ENCODE data around the gene NCKAP5. TPM values are rescaled to one million over a fixed set of nuclear protein-coding genes. Genes with fewer than 3 reads are reported as not detected.
"Not testable (repeated sequence)": the region's sequence is repeated elsewhere in the genome, so short reads cannot be mapped to it uniquely, and the experiment has no call there.

NCKAP5 gene
- total RNA-seq, 2 donors from 2014 or later = not detected

GRCh38 chr2:132824716-132825115 lies 743.5 kb downstream of the NCKAP5 start:
- no peaks in the 10 kb centered on the region for H3K9me3 ChIP-seq (ENCODE audit: control insufficient read depth, low read length, poor library complexity, severe bottlenecking)
- no peak for DNase-seq
- Mint-ChIP-seq H3K4me1 (no peaks in the 10 kb centered on the region), H3K27me3 (no peaks in the 10 kb centered on the region), H3K27ac (no peak overlapping the region), H3K36me3 (ENCODE audit: low read depth) (no peaks in the 10 kb centered on the region), H3K4me3 (no peak overlapping the region)
- ATAC-seq = no peak

DNA sequence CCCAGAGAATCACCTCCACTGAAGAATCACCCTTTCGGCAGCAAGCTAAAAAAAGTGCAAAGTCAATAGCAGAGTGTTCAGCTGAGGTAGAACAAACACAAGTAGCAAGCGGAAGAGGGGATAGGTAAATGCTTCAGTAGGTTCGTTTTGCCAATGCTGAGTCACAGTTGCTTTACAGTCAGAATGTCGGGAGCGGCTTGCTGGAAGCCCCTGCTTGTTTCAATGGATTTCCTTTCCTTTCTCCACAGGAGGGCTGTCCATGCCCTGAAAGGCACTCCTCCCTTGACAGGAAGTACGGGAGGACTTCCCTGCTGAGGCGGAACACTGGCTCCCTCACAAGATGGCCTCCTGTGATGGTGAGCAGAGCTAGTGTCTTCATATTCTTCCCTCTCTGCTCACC lies 752.0 kb downstream of the NCKAP5 start:
- Mint-ChIP-seq H3K4me1 (no peaks in the 10 kb centered on the region), H3K27me3 (no peaks in the 10 kb centered on the region), H3K27ac (no peak overlapping the region), H3K4me3 (no peak overlapping the region), H3K36me3 (ENCODE audit: low read depth) (no peaks in the 10 kb centered on the region)
- ATAC-seq (no peak), DNase-seq (no peak)
- no peaks in the 10 kb centered on the region for H3K9me3 ChIP-seq (ENCODE audit: control insufficient read depth, low read length, poor library complexity, severe bottlenecking)

DNA sequence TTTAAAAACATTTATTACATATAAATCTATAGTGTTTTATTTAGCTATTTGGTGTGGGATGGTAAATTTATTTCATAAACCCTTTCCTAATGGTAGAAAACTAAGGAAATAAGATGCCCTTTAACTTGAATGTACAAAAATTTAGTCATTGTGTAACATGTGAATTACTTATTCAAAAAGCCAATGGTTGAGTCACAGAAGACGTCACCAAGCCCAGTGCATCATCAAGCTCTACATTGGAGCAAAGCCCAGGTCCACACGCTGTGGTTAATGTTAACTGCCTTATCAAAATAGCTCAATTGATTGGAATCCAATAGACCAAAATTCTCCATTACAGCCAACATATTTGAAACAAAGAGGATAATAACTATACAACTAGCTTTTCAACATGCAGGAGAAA lies 752.7 kb downstream of the NCKAP5 start:
- H3K4me1 Mint-ChIP-seq = no peaks in the 10 kb centered on the region
- no peaks in the 10 kb centered on the region for H3K27me3 Mint-ChIP-seq
- H3K27ac Mint-ChIP-seq = no peak overlapping the region
- H3K9me3 ChIP-seq (ENCODE audit: control insufficient read depth, low read length, poor library complexity, severe bottlenecking) = no peaks in the 10 kb centered on the region
- no peak overlapping the region for H3K4me3 Mint-ChIP-seq
- DNase-seq (no peak), ATAC-seq (no peak)
- no peaks in the 10 kb centered on the region for H3K36me3 Mint-ChIP-seq (ENCODE audit: low read depth)

- no peaks in the 10 kb centered on the region for H3K9me3 ChIP-seq (ENCODE audit: control insufficient read depth, low read length, poor library complexity, severe bottlenecking)
- no peak for ATAC-seq
- Mint-ChIP-seq H3K4me3 (no peak overlapping the region), H3K4me1 (no peaks in the 10 kb centered on the region), H3K27ac (no peak overlapping the region), H3K36me3 (ENCODE audit: low read depth) (no peaks in the 10 kb centered on the region), H3K27me3 (no peaks in the 10 kb centered on the region)
- no peak for DNase-seq
Measured at GRCh38 chr2:132814651-132815050, 753.6 kb downstream of the NCKAP5 start.

DNA sequence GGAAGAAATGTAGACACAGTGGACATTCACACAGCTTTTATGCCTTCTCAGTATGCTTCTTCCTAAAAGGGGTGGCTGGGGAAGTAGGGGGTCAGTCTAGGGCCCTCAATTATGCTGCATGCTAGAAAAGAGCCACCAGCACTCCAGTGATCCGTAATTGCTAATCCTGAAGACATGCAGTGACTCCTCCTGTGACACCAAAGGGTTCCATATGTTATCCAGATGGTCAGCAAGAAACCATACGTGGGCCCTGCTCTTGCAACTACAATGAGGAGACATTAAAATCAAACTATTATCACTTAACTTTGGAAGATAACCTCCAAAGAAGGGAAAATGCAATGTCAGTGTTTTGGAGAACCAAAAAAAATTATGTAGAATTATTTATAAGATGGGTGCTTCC lies 754.8 kb downstream of the NCKAP5 start:
- no peaks in the 10 kb centered on the region for H3K27me3 Mint-ChIP-seq
- no peak for DNase-seq
- no peak overlapping the region for H3K27ac Mint-ChIP-seq

DNA sequence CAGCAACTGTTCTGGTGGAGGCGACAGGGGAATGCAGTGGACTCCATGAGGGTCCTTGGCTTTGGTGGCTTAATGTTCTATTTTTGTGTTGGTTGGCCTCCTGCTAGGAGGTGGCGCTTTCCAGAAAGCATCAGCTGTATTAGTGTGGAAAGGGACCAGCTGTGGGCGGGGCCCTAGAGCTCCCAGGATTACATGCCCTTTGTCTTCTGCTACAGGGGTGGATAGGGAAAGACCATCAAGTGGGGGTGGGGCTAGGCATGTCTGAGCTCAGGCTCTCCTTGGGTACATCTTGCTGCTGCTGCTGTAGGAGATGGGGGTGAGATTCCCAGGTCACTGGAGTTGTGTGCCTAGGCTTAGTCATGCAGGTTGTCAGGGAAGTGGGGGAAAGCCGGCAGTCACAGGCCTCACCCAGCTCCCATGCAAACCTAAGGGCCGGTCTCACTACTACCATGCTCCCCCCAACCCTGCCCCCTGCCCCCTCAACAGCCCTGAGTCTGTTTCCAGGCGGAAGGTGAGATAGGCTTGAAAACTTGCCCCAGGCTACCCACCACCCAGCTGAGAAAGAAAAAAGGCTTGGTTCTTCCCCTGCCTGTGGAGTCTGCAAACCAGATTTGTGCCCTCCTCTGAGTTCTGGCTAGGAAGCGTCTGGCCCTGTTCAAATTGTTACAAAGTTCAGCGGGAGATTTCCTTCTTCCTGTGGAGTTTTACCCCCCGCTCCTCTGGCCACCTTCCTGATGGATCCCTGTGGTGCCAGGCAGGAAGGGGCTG lies 756.9 kb downstream of the NCKAP5 start:
- Mint-ChIP-seq H3K27ac (no peak overlapping the region), H3K36me3 (ENCODE audit: low read depth) (no peaks in the 10 kb centered on the region), H3K4me3 (no peak overlapping the region), H3K27me3 (no peaks in the 10 kb centered on the region), H3K4me1 (no peaks in the 10 kb centered on the region)
- H3K9me3 ChIP-seq (ENCODE audit: control insufficient read depth, low read length, poor library complexity, severe bottlenecking) = no peaks in the 10 kb centered on the region
- ATAC-seq = no peak
- DNase-seq = no peak

More for the DNA sequence above, 754.8 kb downstream of the NCKAP5 start:
- no peaks in the 10 kb centered on the region for H3K36me3 Mint-ChIP-seq (ENCODE audit: low read depth)
- H3K4me1 Mint-ChIP-seq = no peaks in the 10 kb centered on the region
- no peaks in the 10 kb centered on the region for H3K9me3 ChIP-seq (ENCODE audit: control insufficient read depth, low read length, poor library complexity, severe bottlenecking)
- ATAC-seq = no peak
- H3K4me3 Mint-ChIP-seq = no peak overlapping the region

DNA sequence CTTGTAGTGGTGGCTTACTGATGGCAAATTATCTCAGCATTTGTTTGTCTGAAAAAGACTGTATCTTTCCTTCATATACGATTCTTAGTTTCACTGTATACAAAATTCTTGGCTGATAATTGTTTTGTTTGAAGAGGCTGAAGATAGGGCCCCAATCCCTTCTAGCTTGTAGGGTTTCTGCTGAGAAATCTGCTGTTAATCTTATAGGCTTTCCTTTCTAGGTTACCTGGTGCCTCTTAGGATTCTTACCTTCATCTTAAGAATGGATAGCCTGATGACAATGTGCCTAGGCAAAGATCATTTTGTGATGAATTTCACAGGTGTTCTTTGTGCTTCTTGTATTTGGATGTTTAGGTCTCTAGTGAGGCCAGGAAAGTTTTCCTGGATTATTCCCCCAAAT lies 758.3 kb downstream of the NCKAP5 start:
- H3K4me1 Mint-ChIP-seq; H3K27me3 Mint-ChIP-seq; ATAC-seq; DNase-seq; H3K27ac Mint-ChIP-seq; H3K4me3 Mint-ChIP-seq; H3K36me3 Mint-ChIP-seq (ENCODE audit: low read depth); H3K9me3 ChIP-seq (ENCODE audit: control insufficient read depth, low read length, poor library complexity, severe bottlenecking): not testable (repeated sequence)

GRCh38 chr2:132804051-132804450 lies 764.2 kb downstream of the NCKAP5 start:
- Mint-ChIP-seq H3K4me1 (no peaks in the 10 kb centered on the region), H3K4me3 (no peak overlapping the region)
- ATAC-seq = no peak

DNA sequence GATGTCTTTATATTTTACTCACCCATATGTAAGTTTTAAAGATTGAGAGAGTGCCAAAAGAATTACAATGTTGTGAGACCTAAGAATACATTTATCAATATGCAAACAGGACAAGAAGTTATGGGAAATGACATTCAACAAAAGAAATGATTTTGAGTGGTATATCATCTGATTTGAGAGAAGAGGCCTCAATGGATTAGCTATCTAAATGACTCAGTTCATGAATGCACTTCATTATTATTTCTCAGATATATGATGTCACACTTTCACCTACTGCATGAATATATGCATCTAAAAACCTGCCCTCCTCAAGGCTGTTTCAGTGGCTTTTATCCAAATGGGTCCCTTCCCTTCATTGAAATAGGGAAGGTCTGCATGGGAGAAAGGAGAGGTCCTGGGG lies 769.9 kb downstream of the NCKAP5 start:
- Mint-ChIP-seq H3K27ac (no peak overlapping the region), H3K27me3 (no peaks in the 10 kb centered on the region), H3K4me1 (no peaks in the 10 kb centered on the region), H3K36me3 (ENCODE audit: low read depth) (no peaks in the 10 kb centered on the region), H3K4me3 (no peak overlapping the region)
- DNase-seq = no peak
- no peak for ATAC-seq
- H3K9me3 ChIP-seq (ENCODE audit: control insufficient read depth, low read length, poor library complexity, severe bottlenecking) = no peaks in the 10 kb centered on the region

More at GRCh38 chr2:132804051-132804450, 764.2 kb downstream of the NCKAP5 start:
- H3K9me3 ChIP-seq (ENCODE audit: control insufficient read depth, low read length, poor library complexity, severe bottlenecking) = no peaks in the 10 kb centered on the region
- no peak for DNase-seq
- Mint-ChIP-seq H3K36me3 (ENCODE audit: low read depth) (no peaks in the 10 kb centered on the region), H3K27ac (no peak overlapping the region), H3K27me3 (no peaks in the 10 kb centered on the region)

DNA sequence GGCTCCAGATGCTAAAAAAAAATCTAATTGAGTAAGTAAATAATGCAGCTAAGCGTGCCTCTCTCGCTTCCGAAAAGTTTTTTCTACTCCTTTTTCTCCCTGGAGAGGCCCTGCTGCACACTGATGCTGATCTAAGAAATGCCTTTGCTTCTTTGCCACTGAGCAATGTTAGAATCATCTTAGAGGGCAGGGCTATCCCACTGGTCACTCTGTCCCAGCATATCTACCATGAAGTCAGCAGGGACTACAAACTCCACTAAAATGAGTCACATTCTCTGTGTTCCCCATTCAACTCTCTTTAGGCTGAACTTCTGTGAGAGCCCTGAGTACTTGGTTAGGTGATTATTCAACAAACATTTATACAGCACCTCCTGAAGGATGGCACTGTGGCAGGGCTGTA lies 770.7 kb downstream of the NCKAP5 start:
- H3K27ac Mint-ChIP-seq = no peak overlapping the region
- H3K27me3 Mint-ChIP-seq = no peaks in the 10 kb centered on the region
- ATAC-seq (no peak), DNase-seq (no peak)
- no peak overlapping the region for H3K4me3 Mint-ChIP-seq
- no peaks in the 10 kb centered on the region for H3K36me3 Mint-ChIP-seq (ENCODE audit: low read depth)
- H3K9me3 ChIP-seq (ENCODE audit: control insufficient read depth, low read length, poor library complexity, severe bottlenecking) = no peaks in the 10 kb centered on the region
- no peaks in the 10 kb centered on the region for H3K4me1 Mint-ChIP-seq

DNA sequence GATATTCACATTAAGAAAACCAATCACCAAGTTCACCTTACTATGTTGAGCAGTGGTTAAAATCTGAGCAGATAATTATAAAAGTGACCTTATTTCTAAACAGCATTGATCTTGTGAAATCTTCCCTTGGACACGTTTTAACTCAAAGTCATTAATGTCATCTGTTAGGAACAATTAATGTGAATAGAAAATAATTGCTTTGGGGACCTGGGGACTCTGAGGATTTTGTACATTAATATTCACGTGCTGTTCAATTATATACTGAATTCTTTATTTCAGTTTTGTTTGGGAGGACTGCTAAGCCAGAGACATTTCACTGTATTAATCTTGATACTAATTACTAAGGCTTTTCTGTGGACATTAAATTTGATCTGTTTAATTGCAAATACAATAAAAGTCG lies 771.2 kb downstream of the NCKAP5 start:
- DNase-seq (no peak), ATAC-seq (no peak)
- Mint-ChIP-seq H3K27ac (no peak overlapping the region), H3K27me3 (no peaks in the 10 kb centered on the region), H3K4me3 (no peak overlapping the region), H3K36me3 (ENCODE audit: low read depth) (no peaks in the 10 kb centered on the region), H3K4me1 (no peaks in the 10 kb centered on the region)
- no peaks in the 10 kb centered on the region for H3K9me3 ChIP-seq (ENCODE audit: control insufficient read depth, low read length, poor library complexity, severe bottlenecking)

DNA sequence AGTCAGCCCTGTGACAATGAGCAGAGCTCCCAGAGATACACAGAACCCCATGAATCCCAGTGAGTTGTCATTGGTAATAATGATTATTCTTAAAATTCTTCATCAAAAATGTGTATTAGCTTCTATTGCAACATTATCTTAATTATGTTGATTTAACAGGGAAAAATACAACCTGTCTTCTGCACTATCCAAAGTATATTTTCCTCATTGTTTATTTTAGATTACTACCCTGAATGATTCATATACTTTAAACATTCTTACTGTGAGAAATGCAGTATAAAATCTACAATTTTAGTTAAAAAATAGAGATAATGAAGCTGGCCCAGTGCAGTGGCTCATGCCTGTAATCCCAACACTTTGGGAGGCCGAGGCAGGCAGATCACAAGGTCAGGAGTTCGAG lies 773.0 kb downstream of the NCKAP5 start:
- H3K36me3 Mint-ChIP-seq (ENCODE audit: low read depth) = no peaks in the 10 kb centered on the region
- H3K27ac Mint-ChIP-seq = no peak overlapping the region
- no peaks in the 10 kb centered on the region for H3K9me3 ChIP-seq (ENCODE audit: control insufficient read depth, low read length, poor library complexity, severe bottlenecking)
- no peaks in the 10 kb centered on the region for H3K4me1 Mint-ChIP-seq
- H3K27me3 Mint-ChIP-seq = no peaks in the 10 kb centered on the region
- H3K4me3 Mint-ChIP-seq = no peak overlapping the region
- ATAC-seq = no peak
- no peak for DNase-seq

DNA sequence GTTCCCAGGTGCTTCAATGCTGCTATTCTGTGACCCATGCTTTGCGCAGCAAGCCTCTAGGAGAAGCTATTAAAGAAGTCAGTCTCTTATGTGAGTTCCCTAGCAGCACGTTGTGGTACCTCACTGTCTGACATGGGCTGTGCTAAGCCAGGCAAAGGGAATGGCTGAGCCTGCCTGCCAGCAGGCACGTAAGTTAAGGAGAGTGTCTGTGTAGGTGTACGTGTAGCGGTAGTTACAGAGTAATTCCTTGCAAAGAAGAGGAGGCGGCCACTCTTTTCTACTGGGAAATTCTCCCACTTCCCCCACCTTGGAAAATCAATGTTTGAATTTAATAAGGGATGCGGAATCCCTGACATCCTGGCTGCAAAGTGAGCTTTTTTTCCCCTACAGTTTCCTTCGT lies 774.7 kb downstream of the NCKAP5 start:
- no peaks in the 10 kb centered on the region for H3K27me3 Mint-ChIP-seq
- no peak for ATAC-seq
- no peaks in the 10 kb centered on the region for H3K4me1 Mint-ChIP-seq
- no peaks in the 10 kb centered on the region for H3K9me3 ChIP-seq (ENCODE audit: control insufficient read depth, low read length, poor library complexity, severe bottlenecking)
- DNase-seq = no peak
- no peaks in the 10 kb centered on the region for H3K36me3 Mint-ChIP-seq (ENCODE audit: low read depth)
- H3K27ac Mint-ChIP-seq = no peak overlapping the region
- no peak overlapping the region for H3K4me3 Mint-ChIP-seq

- ATAC-seq = no peak
- no peaks in the 10 kb centered on the region for H3K36me3 Mint-ChIP-seq (ENCODE audit: low read depth)
- H3K4me3 Mint-ChIP-seq = no peak overlapping the region
Measured at GRCh38 chr2:132790207-132790785, 778.0 kb downstream of the NCKAP5 start.

More at GRCh38 chr2:132790207-132790785, 778.0 kb downstream of the NCKAP5 start:
- Mint-ChIP-seq H3K4me1 (no peaks in the 10 kb centered on the region), H3K27me3 (no peaks in the 10 kb centered on the region), H3K27ac (no peak overlapping the region)
- no peaks in the 10 kb centered on the region for H3K9me3 ChIP-seq (ENCODE audit: control insufficient read depth, low read length, poor library complexity, severe bottlenecking)
- no peak for DNase-seq

Data from T-helper 17 cell (primary cell).